ENCODE results near the gene ZNF615.
"Not testable (repeated sequence)": the region's sequence is repeated elsewhere in the genome, so short reads cannot be mapped to it uniquely, and the experiment has no call there.

Gene ZNF615

GRCh38 chr19:51980116-51980736 lies 27.8 kb downstream of the ZNF615 start:
- DNase-seq (ENCODE audit: low spot score): no peak

GRCh38 chr19:51978882-51979281 lies 29.1 kb downstream of the ZNF615 start:
- DNase-seq (ENCODE audit: low spot score): no peak

GRCh38 chr19:51977346-51977745 lies 30.7 kb downstream of the ZNF615 start:
- no peak for DNase-seq (ENCODE audit: low spot score)

- no peak for DNase-seq (ENCODE audit: low spot score)
These were observed 31.2 kb downstream of the ZNF615 start for GRCh38 chr19:51976852-51977251.

GRCh38 chr19:51975787-51976186 lies 32.2 kb downstream of the ZNF615 start:
- not testable (repeated sequence) for DNase-seq (ENCODE audit: low spot score)

- no peak for DNase-seq (ENCODE audit: low spot score)
These were observed 36.4 kb downstream of the ZNF615 start for GRCh38 chr19:51971624-51972023.

- DNase-seq (ENCODE audit: low spot score): no peak
These were observed 37.3 kb downstream of the ZNF615 start for GRCh38 chr19:51970718-51971117.

GRCh38 chr19:51965583-51965982 lies 42.4 kb downstream of the ZNF615 start:
- DNase-seq (ENCODE audit: low spot score): no peak

- not testable (repeated sequence) for DNase-seq (ENCODE audit: low spot score)
These were observed 47.3 kb downstream of the ZNF615 start for GRCh38 chr19:51960621-51961233.

GRCh38 chr19:51959791-51960190 lies 48.2 kb downstream of the ZNF615 start:
- no peak for DNase-seq (ENCODE audit: low spot score)

- not testable (repeated sequence) for DNase-seq (ENCODE audit: low spot score)
These were observed 50.2 kb downstream of the ZNF615 start for GRCh38 chr19:51957846-51958245.

GRCh38 chr19:51948975-51949374 lies 59.0 kb downstream of the ZNF615 start:
- DNase-seq (ENCODE audit: low spot score): no peak

- DNase-seq (ENCODE audit: low spot score): no peak
These were observed 61.4 kb downstream of the ZNF615 start for GRCh38 chr19:51946602-51947001.

GRCh38 chr19:51944798-51945552 lies 63.0 kb downstream of the ZNF615 start:
- DNase-seq (ENCODE audit: low spot score): no peak

Data from GM03348 (cell line).